Karpas-422 (cell line): ENCODE results near the gene HTR6. TPM values are rescaled to one million over a fixed set of nuclear protein-coding genes. Genes with fewer than 3 reads are reported as not detected.

Experiments used
- DNase-seq: peaks from one replicate; pipeline ENCODE4 v3.0.0-alpha.2; 2015
- H2AFZ ChIP-seq: fragments of 200-600 bp; sonication (generic); 2 replicates; pipeline ENCODE4 v1.6.1; 2014; ENCODE audit warnings: antibody characterized with exemption, low read length, mixed read lengths
- H3K27ac ChIP-seq: fragments of 200-600 bp; sonication (generic); 2 replicates; pipeline ENCODE4 v1.5.1; 2014; ENCODE audit warnings: mild to moderate bottlenecking, low read length, moderate library complexity
- H3K27me3 ChIP-seq: fragments of 200-600 bp; sonication (generic); 2 replicates; pipeline ENCODE4 v1.6.1; 2014; ENCODE audit warnings: low read length, mixed read lengths
- H3K36me3 ChIP-seq: fragments of 200-600 bp; sonication (generic); 2 replicates; pipeline ENCODE4 v1.6.1; 2014; ENCODE audit warnings: low read length, mixed read lengths; ENCODE audit not compliant: insufficient read depth
- H3K4me1 ChIP-seq: fragments of 200-600 bp; sonication (generic); 2 replicates; pipeline ENCODE4 v1.6.1; 2014; ENCODE audit warnings: mild to moderate bottlenecking, low read length, mixed read lengths
- H3K4me2 ChIP-seq: fragments of 200-600 bp; sonication (generic); 2 replicates; pipeline ENCODE4 v1.6.1; 2014; ENCODE audit warnings: low read length, low read depth, mild to moderate bottlenecking; ENCODE audit not compliant: poor library complexity, severe bottlenecking
- H3K4me3 ChIP-seq: fragments of 200-600 bp; sonication (generic); 2 replicates; pipeline ENCODE4 v1.5.1; 2014; ENCODE audit warnings: mild to moderate bottlenecking, antibody characterized with exemption, low read length, mixed read lengths
- H3K79me2 ChIP-seq: fragments of 200-600 bp; sonication (generic); 2 replicates; pipeline ENCODE4 v1.6.1; 2014; ENCODE audit warnings: mild to moderate bottlenecking, low read length, mixed read lengths
- H3K9ac ChIP-seq: fragments of 200-600 bp; sonication (generic); 2 replicates; pipeline ENCODE4 v1.6.0; 2014; ENCODE audit warnings: low read length
- H3K9me2 ChIP-seq: fragments of 200-600 bp; sonication (generic), shearing (Covaris generic); replicated peaks from 2 replicates; pipeline ENCODE4 v1.6.0; 2014; ENCODE audit warnings: mild to moderate bottlenecking, low read length, moderate library complexity; ENCODE audit not compliant: insufficient read depth
- H3K9me3 ChIP-seq: fragments of 300-700, 200-600 bp; sonication (generic); 2 replicates; pipeline ENCODE4 v1.6.1; 2014; ENCODE audit warnings: low read length, mixed read lengths
- H4K20me1 ChIP-seq: fragments of 200-600 bp; sonication (generic); 2 replicates; pipeline ENCODE4 v1.6.1; 2014; ENCODE audit warnings: mild to moderate bottlenecking, antibody characterized with exemption, low read length, low read depth; ENCODE audit not compliant: insufficient read depth
- total RNA-seq: library from RNA; depleted of rRNA; stranded (reverse); fragments of >200 nt; shearing (Covaris generic); gene quantifications from 2 replicates; pipeline ENCODE4 v1.2.3, GENCODE V29; 2014; ENCODE audit warnings: low replicate concordance; rRNA removed

Gene HTR6
- not detected in 2 replicates for total RNA-seq

DNA sequence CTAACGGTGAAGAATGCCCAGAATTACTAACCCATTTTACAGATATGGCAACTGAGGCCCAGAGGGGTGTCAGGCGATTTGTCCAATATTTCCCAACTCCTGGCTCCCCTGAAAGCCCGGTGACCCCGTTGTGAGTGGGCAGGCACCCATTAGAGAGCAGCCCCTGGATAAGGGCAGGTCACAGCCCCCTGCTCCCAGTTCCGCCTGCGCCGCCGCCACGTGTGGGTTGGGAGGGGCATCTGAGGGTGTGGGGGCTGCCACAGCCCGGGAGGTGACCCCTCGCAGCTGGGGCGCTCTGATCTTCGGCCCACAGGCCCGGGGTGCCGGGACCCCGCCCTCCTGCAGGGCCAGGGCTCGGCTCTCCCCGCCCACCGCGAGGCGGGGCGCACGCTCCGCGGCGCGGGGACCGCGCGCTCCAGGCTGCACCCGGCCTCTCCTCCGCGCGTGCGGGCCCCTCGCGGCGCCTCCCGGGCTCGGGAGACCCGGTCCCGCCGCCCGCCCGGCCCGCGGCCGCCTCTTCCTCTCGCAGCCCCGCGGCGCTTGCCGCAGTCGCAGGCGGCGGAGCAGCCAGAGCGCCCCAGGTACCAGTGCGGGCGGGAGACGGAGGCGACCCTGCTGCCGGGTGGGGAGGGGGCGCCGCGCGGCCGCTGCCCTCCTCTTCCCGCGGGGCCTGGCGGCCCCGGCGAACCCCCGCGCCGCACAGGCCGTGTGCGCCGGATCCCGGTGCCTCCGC, at the start of gene HTR6:
Gene HTR6 (plus strand): TSS at position 423 of the 733 bp plus-strand sequence. CDS start 879 bp downstream, outside the sequence.
- DNase-seq, result no peak
- Histone ChIP-seq H3K4me1 (peaks cover under 1% of the 10 kb centered on the region), H4K20me1 (no peaks in the 10 kb centered on the region), H3K9me2 (no peaks in the 10 kb centered on the region), H2AFZ (no peak within 1 kb of the TSS), H3K9me3 (no peaks in the 10 kb centered on the region), H3K36me3 (no peaks in the 10 kb centered on the region), H3K4me2 (no peak within 1 kb of the TSS), H3K27ac (no peak within 1 kb of the TSS), H3K27me3 (no peaks in the 10 kb centered on the region), H3K9ac (no peak within 1 kb of the TSS), H3K4me3 (no peak within 1 kb of the TSS), H3K79me2 (no peaks in the 10 kb centered on the region)

DNA sequence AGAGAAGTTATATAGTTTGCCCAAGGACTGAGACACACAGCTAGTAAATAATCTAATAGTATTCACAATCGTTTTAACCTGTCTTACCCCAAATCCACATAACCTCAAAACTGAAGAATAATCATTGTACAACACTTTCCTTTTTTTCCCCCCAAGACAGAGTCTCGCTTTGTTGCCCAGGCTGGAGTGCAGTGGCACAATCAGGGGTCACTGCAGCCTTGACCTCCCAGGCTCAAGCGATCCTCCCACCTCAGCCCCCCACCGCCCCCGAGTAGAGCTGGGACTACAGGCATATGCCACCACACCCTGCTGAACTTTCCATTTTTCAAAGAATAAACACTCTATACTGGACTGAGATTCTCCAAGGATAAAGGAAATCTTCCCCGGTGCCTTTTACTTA, 49.2 kb upstream of the HTR6 start:
- Histone ChIP-seq H3K36me3 (peaks cover 23% of the 10 kb centered on the region; the same call in 1 of the 2 replicates), H3K9me2 (no peaks in the 10 kb centered on the region), H3K4me2 (no peak overlapping the region), H3K27ac (no peak overlapping the region), H2AFZ (no peak overlapping the region), H3K4me1 (no peaks in the 10 kb centered on the region), H4K20me1 (peaks cover 23% of the 10 kb centered on the region), H3K27me3 (no peaks in the 10 kb centered on the region), H3K9ac (no peak overlapping the region), H3K9me3 (no peaks in the 10 kb centered on the region), H3K4me3 (no peak overlapping the region), H3K79me2 (peaks cover 91% of the 10 kb centered on the region)
- no peak for DNase-seq

DNA sequence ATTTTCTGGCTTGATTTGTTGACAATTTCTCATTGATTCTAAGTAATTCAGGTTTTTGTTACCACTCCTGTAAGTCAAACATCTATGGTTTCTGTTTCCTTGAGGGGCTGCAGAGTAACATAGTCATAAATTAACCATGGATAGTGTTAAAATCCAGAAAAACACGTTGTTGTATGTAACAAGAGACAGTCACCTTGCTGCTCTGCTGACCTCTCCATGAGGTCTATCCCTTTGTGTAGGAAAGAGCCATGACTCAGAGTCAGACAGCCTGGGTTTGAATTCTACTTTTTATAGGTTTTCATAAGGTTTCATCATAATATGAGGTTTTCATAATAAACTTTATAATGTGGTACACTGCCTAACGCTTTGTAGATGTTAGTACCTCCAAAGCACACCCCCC, 48.2 kb upstream of the HTR6 start:
- no peak overlapping the region for H3K27ac ChIP-seq
- H3K36me3 ChIP-seq, result peaks cover 23% of the 10 kb centered on the region; the same call in 1 of the 2 replicates
- no peaks in the 10 kb centered on the region for H3K9me3 ChIP-seq
- no peak overlapping the region for H3K9ac ChIP-seq
- no peaks in the 10 kb centered on the region for H3K27me3 ChIP-seq
- H3K9me2 ChIP-seq, result no peaks in the 10 kb centered on the region
- no peaks in the 10 kb centered on the region for H3K4me1 ChIP-seq
- DNase-seq, result no peak
- no peak overlapping the region for H2AFZ ChIP-seq
- H3K4me2 ChIP-seq, result no peak overlapping the region
- H3K79me2 ChIP-seq, result peaks cover 91% of the 10 kb centered on the region
- H4K20me1 ChIP-seq, result peaks cover 32% of the 10 kb centered on the region
- H3K4me3 ChIP-seq, result no peak overlapping the region

DNA sequence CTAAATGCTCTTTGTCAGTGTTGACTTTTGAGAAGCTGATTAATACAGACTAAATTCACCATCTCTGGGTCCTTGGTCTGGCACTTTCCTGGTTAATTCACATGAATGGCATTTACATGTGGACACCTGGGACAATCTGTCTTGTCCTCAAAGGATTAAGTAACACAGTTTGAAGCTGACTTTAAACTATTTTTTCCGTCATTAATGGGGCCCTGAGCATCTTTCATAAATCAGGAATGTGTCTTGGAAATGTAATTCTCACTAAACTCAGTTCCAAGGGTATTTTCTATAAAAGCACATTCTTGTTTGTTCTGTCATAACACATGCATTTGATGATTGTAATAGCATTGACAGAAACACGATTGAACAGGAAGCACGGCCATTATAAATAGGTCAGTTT, 47.3 kb upstream of the HTR6 start:
- Histone ChIP-seq H2AFZ (no peak overlapping the region), H3K27me3 (no peaks in the 10 kb centered on the region), H3K9me3 (no peaks in the 10 kb centered on the region), H3K4me1 (no peaks in the 10 kb centered on the region), H3K36me3 (peaks cover 23% of the 10 kb centered on the region; the same call in 1 of the 2 replicates), H3K9me2 (no peaks in the 10 kb centered on the region), H3K4me3 (no peak overlapping the region), H3K9ac (no peak overlapping the region), H4K20me1 (peaks cover 38% of the 10 kb centered on the region), H3K4me2 (no peak overlapping the region), H3K79me2 (peaks cover 96% of the 10 kb centered on the region), H3K27ac (no peak overlapping the region)
- no peak for DNase-seq

DNA sequence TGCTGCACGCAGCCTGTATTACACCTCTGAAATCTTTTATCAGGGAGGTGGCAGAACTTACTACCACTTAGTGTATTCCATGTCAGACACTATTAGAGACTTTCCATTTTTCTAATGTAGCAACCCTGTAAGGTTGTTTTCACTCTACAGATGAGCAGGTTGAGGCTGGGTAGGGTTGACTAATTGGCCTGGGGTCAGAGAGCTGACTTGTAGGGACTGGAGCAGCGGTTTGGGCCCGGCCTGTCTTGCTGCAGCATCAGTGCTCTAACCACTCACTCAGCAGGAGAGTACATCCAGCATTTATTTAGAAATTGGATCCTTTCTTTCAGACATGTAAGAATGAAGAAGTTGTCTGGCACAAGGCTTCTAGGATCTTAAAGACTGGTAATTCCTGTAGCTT, 46.2 kb upstream of the HTR6 start:
- H4K20me1 ChIP-seq, result peaks cover 38% of the 10 kb centered on the region
- peaks cover 94% of the 10 kb centered on the region for H3K79me2 ChIP-seq
- no peaks in the 10 kb centered on the region for H3K27me3 ChIP-seq
- no peak for DNase-seq
- no peaks in the 10 kb centered on the region for H3K9me3 ChIP-seq
- no peak overlapping the region for H3K4me3 ChIP-seq
- H3K9ac ChIP-seq, result no peak overlapping the region
- H3K4me2 ChIP-seq, result no peak overlapping the region
- no peak overlapping the region for H3K27ac ChIP-seq
- no peaks in the 10 kb centered on the region for H3K9me2 ChIP-seq
- H3K36me3 ChIP-seq, result peaks cover 23% of the 10 kb centered on the region; the same call in 1 of the 2 replicates
- no peaks in the 10 kb centered on the region for H3K4me1 ChIP-seq
- no peak overlapping the region for H2AFZ ChIP-seq

DNA sequence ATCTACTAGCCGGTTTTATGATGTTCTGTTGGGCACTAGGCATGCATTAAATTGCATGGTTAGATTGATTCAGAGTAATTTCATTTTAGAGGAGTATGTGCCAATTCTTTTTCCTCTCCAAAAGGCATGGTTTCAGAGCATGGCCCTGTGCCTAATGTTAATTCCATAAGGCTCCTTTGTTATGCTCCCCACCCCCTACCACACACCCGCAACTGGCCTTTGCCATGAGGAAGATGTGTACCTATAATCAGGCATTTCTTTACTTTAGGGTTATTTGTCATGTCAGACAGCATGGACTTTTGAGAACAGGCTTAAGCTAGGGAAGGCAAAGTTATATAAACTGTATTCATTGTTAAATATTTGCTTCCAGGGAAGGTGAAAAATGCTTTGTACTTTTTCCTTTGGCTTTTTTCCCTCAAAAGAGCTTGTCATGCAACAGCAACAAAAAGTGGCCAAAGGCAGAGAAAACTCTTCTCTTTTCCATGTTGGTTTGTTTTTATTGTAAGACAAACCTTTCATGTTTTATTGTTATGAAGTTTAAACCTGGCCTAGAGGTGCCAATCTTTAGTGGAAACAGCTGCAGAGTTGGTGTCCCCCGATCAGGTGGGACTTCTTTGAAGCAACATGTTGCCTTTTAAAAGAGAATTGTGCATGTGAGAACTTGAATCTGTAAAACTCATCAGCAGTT, 44.8 kb upstream of the HTR6 start:
- H3K27ac ChIP-seq, result no peak overlapping the region
- no peak overlapping the region for H3K4me3 ChIP-seq
- H4K20me1 ChIP-seq, result peaks cover 39% of the 10 kb centered on the region
- no peak overlapping the region for H3K9ac ChIP-seq
- H2AFZ ChIP-seq, result no peak overlapping the region
- H3K9me3 ChIP-seq, result no peaks in the 10 kb centered on the region
- DNase-seq, result no peak
- H3K27me3 ChIP-seq, result no peaks in the 10 kb centered on the region
- H3K36me3 ChIP-seq, result peaks cover 19% of the 10 kb centered on the region; the same call in 1 of the 2 replicates
- H3K9me2 ChIP-seq, result no peaks in the 10 kb centered on the region
- H3K4me2 ChIP-seq, result no peak overlapping the region
- no peaks in the 10 kb centered on the region for H3K4me1 ChIP-seq
- H3K79me2 ChIP-seq, result peaks cover 81% of the 10 kb centered on the region

DNA sequence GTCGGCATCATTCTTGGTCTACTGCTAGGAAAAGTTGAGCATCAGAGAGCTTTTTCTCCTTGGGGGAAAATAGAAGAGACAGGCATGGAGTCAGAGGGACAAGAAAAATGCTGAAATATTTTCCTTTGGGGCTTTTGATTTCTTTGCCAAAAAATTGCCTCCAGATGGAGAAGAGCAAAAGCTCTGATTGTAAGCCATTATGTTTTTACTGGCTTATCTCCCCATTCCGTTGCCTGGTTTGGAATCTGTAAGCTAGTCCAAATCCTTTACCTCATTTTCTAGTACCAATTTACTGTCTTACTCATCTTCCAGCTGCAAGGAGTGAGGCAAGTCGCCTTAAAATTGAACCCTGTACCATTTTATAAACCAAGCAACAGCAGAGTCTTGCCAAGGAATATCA, 43.9 kb upstream of the HTR6 start:
- Histone ChIP-seq H2AFZ (no peak overlapping the region), H3K79me2 (peaks cover 71% of the 10 kb centered on the region), H4K20me1 (peaks cover 40% of the 10 kb centered on the region), H3K9ac (no peak overlapping the region), H3K9me3 (no peaks in the 10 kb centered on the region), H3K27me3 (no peaks in the 10 kb centered on the region), H3K4me1 (no peaks in the 10 kb centered on the region), H3K36me3 (peaks cover 22% of the 10 kb centered on the region; the same call in 1 of the 2 replicates), H3K4me2 (no peak overlapping the region), H3K27ac (no peak overlapping the region), H3K9me2 (no peaks in the 10 kb centered on the region), H3K4me3 (no peak overlapping the region)
- DNase-seq, result no peak

DNA sequence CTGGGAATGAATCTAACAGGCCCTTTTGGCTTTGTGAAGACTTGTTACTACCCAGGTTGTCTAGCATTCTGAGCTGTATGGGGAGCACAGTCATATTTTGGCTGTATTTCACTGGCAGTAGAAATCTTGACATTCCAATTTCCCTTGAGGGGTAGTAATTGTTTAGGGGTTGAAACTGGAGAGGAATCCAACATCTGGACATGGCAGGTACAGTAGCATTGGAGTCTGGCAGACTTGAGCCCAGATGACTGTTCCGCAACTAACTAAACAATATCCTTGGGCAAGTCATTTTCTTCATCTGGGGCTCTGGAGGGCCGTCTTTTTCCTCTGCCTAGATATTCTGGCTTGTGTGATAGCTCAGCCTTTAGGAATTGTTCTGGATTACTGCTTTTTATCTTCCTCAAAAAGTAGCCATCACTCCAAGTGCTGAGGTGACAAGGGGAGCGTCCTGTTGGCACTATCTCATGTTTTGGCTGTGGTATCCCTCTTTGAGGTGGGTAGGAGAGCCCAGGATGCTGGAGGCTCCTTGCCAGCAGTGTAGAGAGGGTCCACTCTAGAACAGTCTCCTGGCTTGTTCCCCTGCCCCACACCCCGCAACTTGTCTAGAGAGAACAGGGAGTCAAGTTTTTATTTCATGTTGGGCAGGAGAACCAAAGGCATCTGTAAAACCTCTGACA, 43.3 kb upstream of the HTR6 start:
- Histone ChIP-seq H3K4me2 (no peak overlapping the region), H2AFZ (no peak overlapping the region), H3K4me1 (no peaks in the 10 kb centered on the region), H3K27ac (no peak overlapping the region), H3K9me2 (no peaks in the 10 kb centered on the region), H4K20me1 (peaks cover 45% of the 10 kb centered on the region), H3K79me2 (peaks cover 66% of the 10 kb centered on the region), H3K9ac (no peak overlapping the region), H3K27me3 (no peaks in the 10 kb centered on the region), H3K4me3 (no peak overlapping the region), H3K36me3 (peaks cover 27% of the 10 kb centered on the region; the same call in 1 of the 2 replicates), H3K9me3 (no peaks in the 10 kb centered on the region)
- no peak for DNase-seq
